Nephron progenitor cell (in vitro differentiated cells): ENCODE measurements around the gene SIK3.
A peak's percentile ranks its signal among the peaks of the same experiment; 100 is the strongest.

Experiments used
- DNase-seq: peaks from one replicate; pipeline ENCODE4 v3.0.0; 2021
- H3K27ac Mint-ChIP-seq: 2 replicates; pipeline ENCODE4 v1.8.0; 2021; ENCODE audit warnings: mild to moderate bottlenecking, moderate library complexity, mixed read lengths
- H3K27me3 Mint-ChIP-seq: 2 replicates; pipeline ENCODE4 v1.8.0; 2021; ENCODE audit warnings: mild to moderate bottlenecking, low read depth, mixed read lengths; ENCODE audit not compliant: poor library complexity
- H3K36me3 Mint-ChIP-seq: 2 replicates; pipeline ENCODE4 v1.8.0; 2021; ENCODE audit warnings: low read depth, mixed read lengths
- H3K4me1 Mint-ChIP-seq: 2 replicates; pipeline ENCODE4 v1.8.0; 2021; ENCODE audit warnings: mixed read lengths
- H3K4me3 Mint-ChIP-seq: 2 replicates; pipeline ENCODE4 v1.8.0; 2021; ENCODE audit warnings: mild to moderate bottlenecking, moderate library complexity, mixed read lengths
- H3K9me3 Mint-ChIP-seq: 2 replicates; pipeline ENCODE4 v1.8.0; 2021; ENCODE audit warnings: mild to moderate bottlenecking, moderate library complexity, mixed read lengths
- CTCF ChIP-seq: fragments of 200-600 bp; sonication (generic); IDR thresholded peaks from 2 replicates; pipeline ENCODE4 v1.5.0; 2021; ENCODE audit warnings: antibody characterized with exemption

SIK3 gene

DNA sequence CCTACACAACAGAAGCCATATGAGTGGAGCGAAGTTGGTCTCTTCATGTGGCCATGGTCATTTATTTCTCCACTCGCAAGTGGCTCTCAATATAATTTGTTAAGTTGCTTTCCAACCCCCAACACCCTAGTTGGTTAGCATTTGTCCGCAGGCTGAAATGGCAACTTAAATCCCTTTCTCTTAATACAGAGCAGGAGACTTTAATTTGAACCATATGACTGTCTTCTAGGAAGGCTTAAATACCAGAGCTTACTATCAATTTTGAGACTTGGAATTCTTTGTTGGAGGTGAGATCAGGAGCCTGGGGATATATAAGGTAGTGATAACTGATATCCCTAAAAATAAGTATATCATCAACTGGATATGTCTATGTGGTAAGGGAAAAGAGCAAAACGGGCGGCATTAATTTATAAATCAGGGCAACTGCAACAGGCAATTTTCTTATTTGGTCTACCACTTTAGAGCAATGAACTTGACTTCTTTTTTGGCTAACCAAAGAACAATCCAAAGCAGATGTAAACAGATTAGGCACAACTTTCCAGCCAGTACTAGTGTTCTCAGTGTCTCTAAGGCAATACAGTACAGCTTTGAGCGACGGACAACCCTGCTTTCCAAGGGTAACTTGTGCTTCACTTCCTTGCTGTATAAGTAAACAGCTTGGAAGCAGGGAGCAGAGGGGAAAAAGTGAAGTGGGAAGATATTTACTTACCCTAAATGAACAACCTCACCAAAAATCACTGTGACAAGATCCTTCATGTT lies 186.1 kb downstream of the SIK3 start:
- Mint-ChIP-seq H3K9me3 (no peaks in the 10 kb centered on the region), H3K4me1 (peaks cover 20% of the 10 kb centered on the region), H3K27ac (no peak overlapping the region), H3K27me3 (no peaks in the 10 kb centered on the region), H3K4me3 (no peak overlapping the region), H3K36me3 (peaks cover 14% of the 10 kb centered on the region)
- no peak for DNase-seq
- no peak for TF ChIP-seq CTCF

GRCh38 chr11:116910847-116911246 lies 187.4 kb downstream of the SIK3 start:
- H3K36me3 Mint-ChIP-seq = peaks cover 14% of the 10 kb centered on the region
- H3K27ac Mint-ChIP-seq = peak overlapping the region; percentile 38
- H3K4me3 Mint-ChIP-seq = no peak overlapping the region
- no peaks in the 10 kb centered on the region for H3K9me3 Mint-ChIP-seq
- peaks cover 20% of the 10 kb centered on the region for H3K4me1 Mint-ChIP-seq
- DNase-seq = no peak
- no peak for TF ChIP-seq CTCF
- H3K27me3 Mint-ChIP-seq = no peaks in the 10 kb centered on the region

DNA sequence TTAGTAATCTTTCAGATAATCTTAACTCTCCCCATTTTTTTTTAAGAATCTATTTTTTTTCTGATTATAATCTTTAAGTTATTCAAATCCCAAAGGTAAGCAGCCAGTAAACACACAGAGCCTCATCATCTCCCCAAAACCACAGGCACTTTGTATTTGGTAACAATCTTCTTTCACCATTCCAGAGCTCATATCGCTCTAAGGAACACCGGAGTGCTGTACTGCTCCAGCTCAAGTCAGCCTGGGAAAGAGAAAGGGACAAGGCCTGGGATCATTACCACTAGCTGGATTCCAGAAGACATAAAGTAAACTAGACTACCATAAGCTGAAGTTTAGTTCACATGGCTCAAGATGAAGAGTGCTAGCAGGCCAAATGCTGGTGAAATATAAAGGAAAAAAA lies 187.8 kb downstream of the SIK3 start:
- Mint-ChIP-seq H3K4me1 (peaks cover 20% of the 10 kb centered on the region), H3K27me3 (no peaks in the 10 kb centered on the region), H3K36me3 (peaks cover 14% of the 10 kb centered on the region), H3K27ac (peak overlapping the region; percentile 38), H3K4me3 (no peak overlapping the region), H3K9me3 (no peaks in the 10 kb centered on the region)
- TF ChIP-seq CTCF = no peak
- DNase-seq = no peak

GRCh38 chr11:116909245-116909644 lies 189.0 kb downstream of the SIK3 start:
- no peak for DNase-seq
- no peaks in the 10 kb centered on the region for H3K27me3 Mint-ChIP-seq
- no peak overlapping the region for H3K4me3 Mint-ChIP-seq
- no peak for TF ChIP-seq CTCF
- H3K36me3 Mint-ChIP-seq = peaks cover 14% of the 10 kb centered on the region
- peak overlapping the region; percentile 71 for H3K27ac Mint-ChIP-seq
- H3K4me1 Mint-ChIP-seq = peaks cover 20% of the 10 kb centered on the region
- H3K9me3 Mint-ChIP-seq = no peaks in the 10 kb centered on the region

DNA sequence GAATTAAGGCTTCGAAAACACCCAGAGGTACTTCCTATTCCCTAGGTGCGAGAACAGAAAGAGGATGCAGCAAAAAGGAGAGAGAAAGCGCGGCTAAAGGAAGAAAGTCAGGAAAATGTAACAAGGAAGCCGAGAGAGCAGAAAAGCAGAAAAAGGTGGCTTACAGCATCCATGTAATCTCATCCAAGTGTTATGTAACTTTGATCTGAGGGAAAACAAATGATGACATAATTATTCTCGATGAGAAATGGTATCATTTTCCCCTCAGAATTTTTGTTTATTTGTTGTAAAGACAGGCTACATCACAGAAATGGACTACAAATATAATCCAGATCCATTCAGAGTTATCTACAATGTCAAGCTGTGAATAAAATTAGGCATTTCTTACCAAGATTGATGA lies 191.7 kb downstream of the SIK3 start:
- peaks cover 22% of the 10 kb centered on the region for H3K36me3 Mint-ChIP-seq
- no peak for DNase-seq
- H3K27ac Mint-ChIP-seq = no peak overlapping the region
- H3K9me3 Mint-ChIP-seq = no peaks in the 10 kb centered on the region
- H3K27me3 Mint-ChIP-seq = no peaks in the 10 kb centered on the region
- no peak for TF ChIP-seq CTCF
- peaks cover 25% of the 10 kb centered on the region for H3K4me1 Mint-ChIP-seq
- no peak overlapping the region for H3K4me3 Mint-ChIP-seq

DNA sequence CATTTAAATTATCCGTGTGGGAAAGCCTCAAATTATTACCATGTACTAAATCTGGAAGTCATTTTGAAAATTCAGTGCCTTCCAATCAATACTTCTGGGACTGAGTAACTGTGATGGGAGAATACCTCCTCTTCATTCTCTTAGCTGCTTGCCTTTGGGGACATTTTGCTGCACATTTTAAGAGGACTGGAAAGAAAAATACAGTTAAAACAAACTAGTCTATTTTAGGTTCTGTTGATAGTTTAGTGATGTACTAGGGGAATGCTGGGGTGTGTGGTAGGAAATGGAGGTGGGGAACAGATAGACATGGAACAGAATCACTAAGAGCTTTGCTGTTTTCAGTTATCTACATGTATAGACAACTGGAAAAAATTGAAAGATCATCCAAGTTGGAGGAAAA lies 195.1 kb downstream of the SIK3 start:
- DNase-seq = no peak
- H3K36me3 Mint-ChIP-seq = peaks cover 31% of the 10 kb centered on the region
- H3K27me3 Mint-ChIP-seq = no peaks in the 10 kb centered on the region
- peaks cover 17% of the 10 kb centered on the region for H3K9me3 Mint-ChIP-seq
- H3K4me3 Mint-ChIP-seq = no peak overlapping the region
- peaks cover 14% of the 10 kb centered on the region for H3K4me1 Mint-ChIP-seq
- no peak overlapping the region for H3K27ac Mint-ChIP-seq
- no peak for TF ChIP-seq CTCF
